PFSK-1 (cell line): ENCODE data around the gene GPR21.

ENCODE experiments used
- FOXP2 ChIP-seq: optimal IDR thresholded peaks from 2 replicates; pipeline ENCODE3; 2011; ENCODE audit warnings: borderline replicate concordance, control low read depth, inconsistent platforms; ENCODE audit not compliant: insufficient read depth; ENCODE audit errors: extremely low read length, extremely low read depth
- POLR2AphosphoS5 ChIP-seq: IDR thresholded peaks from 2 replicates; pipeline ENCODE4 v1.6.1; 2012; ENCODE audit warnings: low read depth, mild to moderate bottlenecking, control low read depth, low read length, moderate library complexity
- REST ChIP-seq, 2 experiments: IDR thresholded peaks; 2 replicates each; pipeline versions ENCODE4 v1.6.1 to v1.8.0; 2011 to 2012; ENCODE audit warnings: low read depth in 2 of 2, low read length in 2 of 2, control low read depth in 1 of 2, inconsistent platforms in 1 of 2, mild to moderate bottlenecking in 1 of 2, moderate library complexity in 1 of 2; ENCODE audit not compliant: insufficient read depth in 1 of 2
- SIN3A ChIP-seq: IDR thresholded peaks from 2 replicates; pipeline ENCODE4 v1.6.1; 2012; ENCODE audit warnings: mild to moderate bottlenecking, low read length, moderate library complexity, borderline replicate concordance; ENCODE audit not compliant: insufficient read depth
- TAF1 ChIP-seq: IDR thresholded peaks from 2 replicates; pipeline ENCODE4 v1.6.1; 2012; ENCODE audit warnings: low read length, control low read depth, borderline replicate concordance; ENCODE audit not compliant: insufficient read depth

GPR21 gene

GRCh38 chr9:123036893-123037545 is 3.6 kb downstream of the GPR21 start:
- TF ChIP-seq POLR2AphosphoS5 (no peak), FOXP2 (no peak), REST (IDR thresholded peaks at IDR 0.05; ENCODE audit: insufficient read depth in 1 of 2, low read depth in 2 of 2, low read length in 2 of 2) (no peak), TAF1 (no peak), SIN3A (no peak)

- no peak for TF ChIP-seq TAF1
Measured at GRCh38 chr9:123039617-123040219, 6.3 kb downstream of the GPR21 start.

GRCh38 chr9:123040801-123041200 is 7.3 kb downstream of the GPR21 start:
- TF ChIP-seq SIN3A (no peak), REST (IDR thresholded peaks at IDR 0.05; ENCODE audit: insufficient read depth in 1 of 2, low read depth in 2 of 2, low read length in 2 of 2) (no peak)

GRCh38 chr9:123041489-123041888 is 8.0 kb downstream of the GPR21 start:
- no peak for TF ChIP-seq TAF1
- no peak for TF ChIP-seq FOXP2
- no peak for TF ChIP-seq SIN3A
- TF ChIP-seq POLR2AphosphoS5: no peak
- TF ChIP-seq REST (IDR thresholded peaks at IDR 0.05; ENCODE audit: insufficient read depth in 1 of 2, low read depth in 2 of 2, low read length in 2 of 2): no peak

- TF ChIP-seq POLR2AphosphoS5 (no peak), TAF1 (no peak), SIN3A (no peak), FOXP2 (no peak), REST (IDR thresholded peaks at IDR 0.05; ENCODE audit: insufficient read depth in 1 of 2, low read depth in 2 of 2, low read length in 2 of 2) (no peak)
Measured at GRCh38 chr9:123043081-123043939, 9.8 kb downstream of the GPR21 start.
